GM23338 (cell line): ENCODE results near the gene BICDL1. TPM values are rescaled to one million over a fixed set of nuclear protein-coding genes. Genes with fewer than 3 reads are reported as not detected.

ENCODE experiments used
- ATAC-seq: fragments of 200-7000 bp; cut with Tn5 transposase; 3 replicates; pipeline ENCODE4 v1.9.1; 2020
- DNase-seq: peaks from one replicate; pipeline ENCODE4 v3.0.0-alpha.2; 2015; ENCODE audit warnings: low spot score
- H2AFZ ChIP-seq: fragments of 200-600 bp; sonication (generic); 2 replicates; pipeline ENCODE4 v1.8.0; 2016; ENCODE audit warnings: antibody characterized with exemption, mild to moderate bottlenecking, moderate library complexity
- H3F3A ChIP-seq: fragments of 200-600 bp; sonication (generic); replicated peaks from 2 replicates; pipeline ENCODE4 v1.8.0; 2017; ENCODE audit warnings: antibody characterized with exemption, mixed run types, low read depth
- H3K27ac ChIP-seq: fragments of 200-600 bp; sonication (generic); 2 replicates; pipeline ENCODE4 v1.6.1; 2016; ENCODE audit warnings: low read depth
- H3K27me3 ChIP-seq: fragments of 200-600 bp; sonication (generic); 2 replicates; pipeline ENCODE4 v1.8.0; 2016; ENCODE audit warnings: mild to moderate bottlenecking, mixed run types, moderate library complexity; ENCODE audit not compliant: insufficient read depth
- H3K36me3 ChIP-seq: fragments of 200-600 bp; sonication (generic); 2 replicates; pipeline ENCODE4 v1.8.0; 2016; ENCODE audit warnings: mild to moderate bottlenecking; ENCODE audit not compliant: insufficient read depth
- H3K4me1 ChIP-seq: fragments of 200-600 bp; sonication (generic); 2 replicates; pipeline ENCODE4 v1.8.0; 2016; ENCODE audit warnings: mild to moderate bottlenecking, moderate library complexity; ENCODE audit not compliant: insufficient read depth
- H3K4me2 ChIP-seq: fragments of 200-600 bp; sonication (generic); 2 replicates; pipeline ENCODE4 v1.7.1; 2017; ENCODE audit warnings: mixed run types
- H3K4me3 ChIP-seq: fragments of 200-600 bp; sonication (generic); 2 replicates; pipeline ENCODE4 v1.6.1; 2016; ENCODE audit warnings: mixed run types
- H3K79me2 ChIP-seq: fragments of 200-600 bp; sonication (generic); replicated peaks from 2 replicates; pipeline ENCODE4 v1.8.0; 2017; ENCODE audit warnings: mild to moderate bottlenecking; ENCODE audit not compliant: insufficient read depth
- H3K9me2 ChIP-seq: fragments of 200-600 bp; sonication (generic); 2 replicates; pipeline ENCODE4 v1.8.0; 2017; ENCODE audit not compliant: insufficient read depth
- H4K20me1 ChIP-seq: fragments of 200-600 bp; sonication (generic); replicated peaks from 2 replicates; pipeline ENCODE4 v1.8.0; 2017; ENCODE audit warnings: mild to moderate bottlenecking; ENCODE audit not compliant: insufficient read depth
- H3K27ac Mint-ChIP-seq: 2 replicates; pipeline ENCODE4 v1.8.0; 2020; ENCODE audit warnings: inconsistent platforms, mild to moderate bottlenecking, moderate library complexity, mixed read lengths
- H3K27me3 Mint-ChIP-seq: 3 replicates; pipeline ENCODE4 v1.8.0; 2022; ENCODE audit warnings: low read depth, mild to moderate bottlenecking, moderate library complexity, mixed read lengths, inconsistent platforms; ENCODE audit not compliant: insufficient read depth, poor library complexity
- H3K36me3 Mint-ChIP-seq: 3 replicates; pipeline ENCODE4 v1.8.0; 2021; ENCODE audit warnings: low read depth, mild to moderate bottlenecking, inconsistent platforms, moderate library complexity, mixed read lengths
- H3K4me1 Mint-ChIP-seq: 3 replicates; pipeline ENCODE4 v1.8.0; 2020; ENCODE audit warnings: mild to moderate bottlenecking, inconsistent platforms, mixed read lengths
- H3K4me3 Mint-ChIP-seq: 3 replicates; pipeline ENCODE4 v1.8.0; 2021; ENCODE audit warnings: moderate library complexity, mild to moderate bottlenecking, inconsistent platforms, mixed read lengths
- H3K9me3 Mint-ChIP-seq: 3 replicates; pipeline ENCODE4 v1.8.0; 2020; ENCODE audit warnings: moderate library complexity, mild to moderate bottlenecking, inconsistent platforms, mixed read lengths
- EZH2phosphoT487 ChIP-seq: fragments of 200-600 bp; sonication (generic); IDR thresholded peaks from one replicate; pipeline ENCODE4 v1.8.1; 2018; ENCODE audit warnings: antibody characterized with exemption; ENCODE audit not compliant: unreplicated experiment
- JUNB ChIP-seq: IDR thresholded peaks from one replicate; pipeline ENCODE4 v1.6.1; 2016; ENCODE audit warnings: antibody characterized with exemption; ENCODE audit not compliant: unreplicated experiment
- NANOG ChIP-seq: IDR thresholded peaks from 2 replicates; pipeline ENCODE4 v1.6.1; 2016; ENCODE audit warnings: antibody characterized with exemption, borderline replicate concordance
- POLR2AphosphoS5 ChIP-seq: IDR thresholded peaks from 2 replicates; pipeline ENCODE4 v1.6.1; 2016; ENCODE audit warnings: antibody characterized with exemption, low read depth
- REST ChIP-seq: IDR thresholded peaks from one replicate; pipeline ENCODE4 v1.6.1; 2018; ENCODE audit warnings: antibody characterized with exemption; ENCODE audit not compliant: unreplicated experiment
- ZNF114 ChIP-seq: fragments of 250-450 bp; sonication (Bioruptor Pico); IDR thresholded peaks from 2 replicates; pipeline ENCODE4 v1.5.0; 2020; ENCODE audit warnings: mild to moderate bottlenecking, moderate library complexity
- polyA plus RNA-seq: library from polyadenylated mRNA; unstranded; fragments of >200 nt; fragmentation: Nextera tagmentation; extraction: Ambion mirVana; gene quantifications from 2 replicates; pipeline ENCODE4 v1.2.1, GENCODE V29; 2016
- total RNA-seq: library from RNA; depleted of rRNA; stranded (reverse); fragments of >200 nt; shearing (Covaris generic); gene quantifications from 2 replicates; pipeline ENCODE4 v1.2.3, GENCODE V29; 2014
- TF ChIP-seq, protein P1 (sequence below), 2 experiments: fragments of 200-600 bp in 1 of 2; sonication (generic) in 1 of 2; conservative IDR thresholded peaks; 2 replicates each; pipeline versions ENCODE4 v1.5.1 to v1.6.1; 2016 to 2017; ENCODE audit warnings: antibody characterized with exemption in 2 of 2, low read depth in 2 of 2, mild to moderate bottlenecking in 2 of 2, moderate library complexity in 1 of 2
- TF ChIP-seq, protein P2 (sequence below): fragments of 250-450 bp; sonication (Bioruptor Pico); IDR thresholded peaks from 2 replicates; pipeline ENCODE4 v1.5.0; 2020; ENCODE audit warnings: mild to moderate bottlenecking, moderate library complexity
- TF ChIP-seq, protein P3 (sequence below): IDR thresholded peaks from 2 replicates; pipeline ENCODE4 v1.6.1; 2016; ENCODE audit warnings: antibody characterized with exemption

BICDL1 gene
- total and polyA plus RNA-seq, 2 experiments from 2014 or later: 14.0 to 25.7 TPM

- TF ChIP-seq, protein P1, sequence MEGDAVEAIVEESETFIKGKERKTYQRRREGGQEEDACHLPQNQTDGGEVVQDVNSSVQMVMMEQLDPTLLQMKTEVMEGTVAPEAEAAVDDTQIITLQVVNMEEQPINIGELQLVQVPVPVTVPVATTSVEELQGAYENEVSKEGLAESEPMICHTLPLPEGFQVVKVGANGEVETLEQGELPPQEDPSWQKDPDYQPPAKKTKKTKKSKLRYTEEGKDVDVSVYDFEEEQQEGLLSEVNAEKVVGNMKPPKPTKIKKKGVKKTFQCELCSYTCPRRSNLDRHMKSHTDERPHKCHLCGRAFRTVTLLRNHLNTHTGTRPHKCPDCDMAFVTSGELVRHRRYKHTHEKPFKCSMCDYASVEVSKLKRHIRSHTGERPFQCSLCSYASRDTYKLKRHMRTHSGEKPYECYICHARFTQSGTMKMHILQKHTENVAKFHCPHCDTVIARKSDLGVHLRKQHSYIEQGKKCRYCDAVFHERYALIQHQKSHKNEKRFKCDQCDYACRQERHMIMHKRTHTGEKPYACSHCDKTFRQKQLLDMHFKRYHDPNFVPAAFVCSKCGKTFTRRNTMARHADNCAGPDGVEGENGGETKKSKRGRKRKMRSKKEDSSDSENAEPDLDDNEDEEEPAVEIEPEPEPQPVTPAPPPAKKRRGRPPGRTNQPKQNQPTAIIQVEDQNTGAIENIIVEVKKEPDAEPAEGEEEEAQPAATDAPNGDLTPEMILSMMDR (conservative IDR thresholded peaks at IDR 0.05; ENCODE audit: low read depth in 2 of 2): no peak
Observed at GRCh38 chr12:120106151-120106550, 117.1 kb downstream of the BICDL1 start (continued).

DNA sequence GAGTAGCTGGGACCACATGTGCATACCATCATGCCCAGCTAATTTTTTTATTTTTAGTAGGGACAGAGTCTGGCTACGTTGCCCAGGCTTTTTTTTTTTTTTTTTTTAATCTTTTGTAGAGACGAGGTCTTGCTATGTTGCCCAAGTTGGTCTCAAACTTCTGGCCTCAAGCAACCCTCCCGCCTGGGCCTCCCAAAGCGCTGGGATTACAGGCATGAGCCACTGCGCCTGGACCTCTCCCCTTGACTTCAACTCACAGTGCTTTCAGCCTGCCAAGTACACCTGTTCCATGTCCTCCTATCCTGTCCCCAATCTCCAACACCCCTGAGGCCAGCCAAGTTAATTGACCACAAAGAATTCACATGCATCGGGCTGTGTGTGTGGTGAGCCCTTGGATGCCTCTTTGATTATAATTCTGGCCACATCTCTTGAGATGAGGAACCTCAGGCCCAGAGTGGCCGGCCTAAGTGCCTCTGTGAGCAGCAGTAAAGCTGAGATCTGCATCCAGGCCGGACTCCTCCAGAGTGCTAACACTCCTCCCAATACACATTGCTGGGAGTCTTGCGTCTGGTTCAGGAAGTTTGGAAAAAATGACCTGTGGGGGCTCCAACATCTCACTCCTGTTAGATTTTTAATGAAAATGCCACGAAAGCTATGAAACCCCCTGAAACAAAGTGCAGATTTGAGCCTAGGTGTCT lies 120.7 kb downstream of the BICDL1 start:
- H3K27ac Mint-ChIP-seq: peak overlapping the region; percentile 95
- Histone ChIP-seq H3K27ac (peak overlapping the region; percentile 73), H3K27me3 (no peaks in the 10 kb centered on the region), H3K4me3 (no peak overlapping the region), H3K79me2 (peaks cover 98% of the 10 kb centered on the region), H2AFZ (no peak overlapping the region), H4K20me1 (peaks cover 6% of the 10 kb centered on the region), H3K4me1 (peaks cover 23% of the 10 kb centered on the region), H3K4me2 (no peak overlapping the region; the same call in 1 of the 2 replicates), H3K9me2 (no peaks in the 10 kb centered on the region), H3K36me3 (no peaks in the 10 kb centered on the region), H3F3A (0 out of 2 replicates have a peak, but pooled peaks cover 3% of the 10 kb centered on the region)
- H3K4me1 Mint-ChIP-seq: peaks cover 42% of the 10 kb centered on the region
- peaks cover 9% of the 10 kb centered on the region for H3K27me3 Mint-ChIP-seq
- H3K36me3 Mint-ChIP-seq: peaks cover 47% of the 10 kb centered on the region
- H3K4me3 Mint-ChIP-seq: no peak overlapping the region; the same call in 2 of the 3 replicates
- no peak for ATAC-seq
- H3K9me3 Mint-ChIP-seq: no peaks in the 10 kb centered on the region
- DNase-seq: no peak
- no peak for TF ChIP-seq REST
- TF ChIP-seq, protein P2, sequence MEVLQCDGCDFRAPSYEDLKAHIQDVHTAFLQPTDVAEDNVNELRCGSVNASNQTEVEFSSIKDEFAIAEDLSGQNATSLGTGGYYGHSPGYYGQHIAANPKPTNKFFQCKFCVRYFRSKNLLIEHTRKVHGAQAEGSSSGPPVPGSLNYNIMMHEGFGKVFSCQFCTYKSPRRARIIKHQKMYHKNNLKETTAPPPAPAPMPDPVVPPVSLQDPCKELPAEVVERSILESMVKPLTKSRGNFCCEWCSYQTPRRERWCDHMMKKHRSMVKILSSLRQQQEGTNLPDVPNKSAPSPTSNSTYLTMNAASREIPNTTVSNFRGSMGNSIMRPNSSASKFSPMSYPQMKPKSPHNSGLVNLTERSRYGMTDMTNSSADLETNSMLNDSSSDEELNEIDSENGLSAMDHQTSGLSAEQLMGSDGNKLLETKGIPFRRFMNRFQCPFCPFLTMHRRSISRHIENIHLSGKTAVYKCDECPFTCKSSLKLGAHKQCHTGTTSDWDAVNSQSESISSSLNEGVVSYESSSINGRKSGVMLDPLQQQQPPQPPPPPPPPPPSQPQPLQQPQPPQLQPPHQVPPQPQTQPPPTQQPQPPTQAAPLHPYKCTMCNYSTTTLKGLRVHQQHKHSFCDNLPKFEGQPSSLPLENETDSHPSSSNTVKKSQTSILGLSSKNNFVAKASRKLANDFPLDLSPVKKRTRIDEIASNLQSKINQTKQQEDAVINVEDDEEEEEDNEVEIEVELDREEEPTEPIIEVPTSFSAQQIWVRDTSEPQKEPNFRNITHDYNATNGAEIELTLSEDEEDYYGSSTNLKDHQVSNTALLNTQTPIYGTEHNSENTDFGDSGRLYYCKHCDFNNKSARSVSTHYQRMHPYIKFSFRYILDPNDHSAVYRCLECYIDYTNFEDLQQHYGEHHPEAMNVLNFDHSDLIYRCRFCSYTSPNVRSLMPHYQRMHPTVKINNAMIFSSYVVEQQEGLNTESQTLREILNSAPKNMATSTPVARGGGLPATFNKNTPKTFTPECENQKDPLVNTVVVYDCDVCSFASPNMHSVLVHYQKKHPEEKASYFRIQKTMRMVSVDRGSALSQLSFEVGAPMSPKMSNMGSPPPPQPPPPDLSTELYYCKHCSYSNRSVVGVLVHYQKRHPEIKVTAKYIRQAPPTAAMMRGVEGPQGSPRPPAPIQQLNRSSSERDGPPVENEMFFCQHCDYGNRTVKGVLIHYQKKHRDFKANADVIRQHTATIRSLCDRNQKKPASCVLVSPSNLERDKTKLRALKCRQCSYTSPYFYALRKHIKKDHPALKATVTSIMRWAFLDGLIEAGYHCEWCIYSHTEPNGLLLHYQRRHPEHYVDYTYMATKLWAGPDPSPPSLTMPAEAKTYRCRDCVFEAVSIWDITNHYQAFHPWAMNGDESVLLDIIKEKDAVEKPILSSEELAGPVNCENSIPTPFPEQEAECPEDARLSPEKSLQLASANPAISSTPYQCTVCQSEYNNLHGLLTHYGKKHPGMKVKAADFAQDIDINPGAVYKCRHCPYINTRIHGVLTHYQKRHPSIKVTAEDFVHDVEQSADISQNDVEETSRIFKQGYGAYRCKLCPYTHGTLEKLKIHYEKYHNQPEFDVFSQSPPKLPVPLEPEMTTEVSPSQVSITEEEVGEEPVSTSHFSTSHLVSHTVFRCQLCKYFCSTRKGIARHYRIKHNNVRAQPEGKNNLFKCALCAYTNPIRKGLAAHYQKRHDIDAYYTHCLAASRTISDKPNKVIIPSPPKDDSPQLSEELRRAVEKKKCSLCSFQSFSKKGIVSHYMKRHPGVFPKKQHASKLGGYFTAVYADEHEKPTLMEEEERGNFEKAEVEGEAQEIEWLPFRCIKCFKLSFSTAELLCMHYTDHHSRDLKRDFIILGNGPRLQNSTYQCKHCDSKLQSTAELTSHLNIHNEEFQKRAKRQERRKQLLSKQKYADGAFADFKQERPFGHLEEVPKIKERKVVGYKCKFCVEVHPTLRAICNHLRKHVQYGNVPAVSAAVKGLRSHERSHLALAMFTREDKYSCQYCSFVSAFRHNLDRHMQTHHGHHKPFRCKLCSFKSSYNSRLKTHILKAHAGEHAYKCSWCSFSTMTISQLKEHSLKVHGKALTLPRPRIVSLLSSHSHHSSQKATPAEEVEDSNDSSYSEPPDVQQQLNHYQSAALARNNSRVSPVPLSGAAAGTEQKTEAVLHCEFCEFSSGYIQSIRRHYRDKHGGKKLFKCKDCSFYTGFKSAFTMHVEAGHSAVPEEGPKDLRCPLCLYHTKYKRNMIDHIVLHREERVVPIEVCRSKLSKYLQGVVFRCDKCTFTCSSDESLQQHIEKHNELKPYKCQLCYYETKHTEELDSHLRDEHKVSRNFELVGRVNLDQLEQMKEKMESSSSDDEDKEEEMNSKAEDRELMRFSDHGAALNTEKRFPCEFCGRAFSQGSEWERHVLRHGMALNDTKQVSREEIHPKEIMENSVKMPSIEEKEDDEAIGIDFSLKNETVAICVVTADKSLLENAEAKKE (CRISPR knock-in tag): no peak
- TF ChIP-seq, protein P1 (conservative IDR thresholded peaks at IDR 0.05; ENCODE audit: low read depth in 2 of 2): no peak
- TF ChIP-seq ZNF114 (CRISPR knock-in tag): no peak
- TF ChIP-seq EZH2phosphoT487: no peak
- TF ChIP-seq POLR2AphosphoS5: no peak
- TF ChIP-seq NANOG: no peak
- no peak for TF ChIP-seq JUNB
- TF ChIP-seq, protein P3, sequence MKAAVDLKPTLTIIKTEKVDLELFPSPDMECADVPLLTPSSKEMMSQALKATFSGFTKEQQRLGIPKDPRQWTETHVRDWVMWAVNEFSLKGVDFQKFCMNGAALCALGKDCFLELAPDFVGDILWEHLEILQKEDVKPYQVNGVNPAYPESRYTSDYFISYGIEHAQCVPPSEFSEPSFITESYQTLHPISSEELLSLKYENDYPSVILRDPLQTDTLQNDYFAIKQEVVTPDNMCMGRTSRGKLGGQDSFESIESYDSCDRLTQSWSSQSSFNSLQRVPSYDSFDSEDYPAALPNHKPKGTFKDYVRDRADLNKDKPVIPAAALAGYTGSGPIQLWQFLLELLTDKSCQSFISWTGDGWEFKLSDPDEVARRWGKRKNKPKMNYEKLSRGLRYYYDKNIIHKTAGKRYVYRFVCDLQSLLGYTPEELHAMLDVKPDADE: no peak
